HL-60/S4 (cell line): ENCODE results near the gene MT1E.
"Not testable (repeated sequence)": the region's sequence is repeated elsewhere in the genome, so short reads cannot be mapped to it uniquely, and the experiment has no call there.

ENCODE experiments used
- in situ Hi-C: fragments of 300-500 bp; cut with MboI; formaldehyde crosslinking; loops from 2 replicates; pipeline ENCODE4 v1.14.3; 2022; ENCODE audit warnings: low sequenced_read_pairs

The MT1E gene

DNA sequence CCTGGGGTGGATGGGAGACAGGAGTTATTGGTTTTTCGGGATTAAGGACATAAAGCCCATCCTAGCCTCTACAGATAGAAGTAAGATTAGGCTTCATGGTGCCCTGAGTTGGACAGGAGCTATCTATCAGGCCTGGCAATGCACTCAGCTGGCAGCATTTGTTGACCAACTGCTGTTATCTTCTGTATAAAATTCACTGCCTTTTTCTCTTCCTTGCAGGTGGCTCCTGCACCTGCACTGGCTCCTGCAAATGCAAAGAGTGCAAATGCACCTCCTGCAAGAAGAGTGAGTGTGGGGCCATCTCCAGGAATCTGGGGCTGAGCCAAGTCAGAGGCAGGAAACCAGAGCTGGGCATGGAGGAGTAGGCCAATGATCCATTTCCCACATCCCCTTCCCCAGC, 13.5 kb downstream of the MT1E start:
- in situ Hi-C loops: no loop called here

DNA sequence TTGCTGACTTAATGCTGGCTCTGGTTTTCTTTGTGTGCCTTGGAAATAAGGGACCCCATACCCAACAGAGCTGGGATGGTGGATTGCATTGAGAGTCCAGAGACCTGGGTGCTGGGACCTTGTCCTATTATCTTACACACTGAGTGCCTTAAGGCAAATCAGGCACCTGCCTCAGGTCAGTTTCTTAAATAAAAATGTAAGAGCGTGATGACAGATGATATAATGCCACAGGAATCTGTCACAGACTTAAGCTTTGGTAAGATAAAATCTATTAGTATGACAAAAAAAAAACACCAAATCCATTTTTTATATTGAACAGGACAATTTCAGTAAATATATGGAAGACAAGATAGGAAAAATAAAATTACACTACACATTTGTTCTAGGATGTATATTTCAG, 14.5 kb downstream of the MT1E start:
- in situ Hi-C loops: no loop called here

DNA sequence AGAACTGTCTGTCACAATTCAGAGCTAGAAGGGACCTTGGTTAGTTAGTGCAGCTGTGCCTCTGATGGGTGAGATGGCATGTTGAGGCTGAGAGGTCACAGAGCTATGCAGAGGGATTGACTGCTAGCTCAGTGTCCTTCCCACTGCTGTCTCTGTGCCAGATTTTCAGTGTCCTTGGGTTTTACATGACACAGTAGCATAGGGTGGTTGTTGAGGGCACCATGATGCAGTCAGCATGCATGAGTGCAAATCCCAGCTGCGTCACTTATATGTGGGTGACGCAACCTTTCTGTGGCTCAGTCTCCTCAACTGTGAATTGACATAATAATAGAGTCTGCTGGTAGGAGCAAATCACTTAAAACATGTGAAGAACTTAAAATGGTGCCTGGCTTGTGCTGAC, 15.6 kb downstream of the MT1E start:
- in situ Hi-C loops: no loop called here

DNA sequence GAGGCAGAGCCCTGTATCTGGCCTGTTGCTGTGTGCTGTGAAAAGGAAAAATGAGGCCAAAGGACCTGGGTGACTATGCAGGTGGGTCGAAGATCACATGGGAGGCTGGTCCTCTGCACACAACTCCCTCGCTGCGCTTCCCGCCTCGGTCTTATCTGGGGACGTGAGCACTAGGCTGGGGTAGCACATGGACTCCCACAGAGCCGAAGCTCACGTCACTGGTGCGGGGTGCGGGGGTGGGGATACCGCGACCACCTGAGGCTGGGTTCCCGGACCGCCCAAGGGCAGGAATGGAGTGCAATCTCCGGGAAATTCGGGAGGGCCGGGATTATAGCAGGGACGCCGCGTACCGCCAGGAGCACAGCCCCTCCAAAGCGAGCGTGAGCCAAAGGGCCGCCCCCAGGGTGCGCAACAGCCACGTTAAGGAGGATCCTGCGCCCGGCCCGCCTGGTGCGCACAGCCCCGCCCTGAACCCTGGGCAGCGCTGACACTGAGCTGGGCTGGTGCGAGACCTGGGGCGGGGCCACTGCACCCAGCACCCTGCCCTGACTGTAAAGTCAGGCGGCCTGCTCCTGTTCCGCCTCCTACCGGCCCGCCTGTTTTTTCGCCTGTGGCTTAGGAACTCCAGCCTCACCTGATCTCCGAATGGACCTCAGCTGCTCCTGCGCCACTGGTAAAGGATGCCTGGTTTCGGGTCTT, 17.6 kb downstream of the MT1E start:
- in situ Hi-C loops: no loop called here

DNA sequence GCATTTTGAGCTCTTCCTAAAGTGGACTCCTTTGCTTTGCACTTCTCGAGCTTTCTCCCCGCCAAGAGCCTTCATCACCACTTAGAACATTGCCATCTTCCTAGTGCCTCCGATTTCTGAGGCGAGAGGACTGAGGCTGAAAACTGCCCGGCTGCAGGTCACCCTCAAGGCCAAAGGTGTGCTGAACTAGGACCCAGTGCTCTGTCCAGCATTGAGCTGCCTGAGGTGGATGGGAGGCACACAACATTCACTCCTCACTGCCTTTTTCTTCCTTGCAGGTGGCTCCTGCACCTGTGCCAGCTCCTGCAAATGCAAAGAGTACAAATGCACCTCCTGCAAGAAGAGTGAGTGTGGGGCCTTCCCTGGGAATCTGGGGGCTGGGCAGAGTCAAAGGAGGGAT, 18.3 kb downstream of the MT1E start:
- in situ Hi-C loops: no loop called here

DNA sequence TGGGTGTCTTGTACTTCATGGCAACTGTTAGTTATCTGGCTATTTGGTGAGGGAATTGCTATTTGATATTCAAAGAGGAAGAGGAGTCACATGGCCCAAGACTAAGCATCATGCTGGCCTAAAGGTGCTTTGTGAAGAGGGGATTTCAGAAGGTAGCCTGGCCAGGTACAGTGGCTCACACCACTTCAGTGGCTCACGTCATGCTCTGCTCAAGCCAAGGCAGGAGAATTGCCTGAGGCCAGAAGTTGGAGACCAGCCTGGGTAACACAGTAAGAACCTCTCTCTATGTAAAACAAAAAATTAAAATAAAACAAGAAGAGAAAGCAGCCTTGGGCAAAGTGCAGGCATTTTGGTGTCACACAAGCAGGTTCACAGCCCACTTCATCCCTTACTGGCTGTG, 19.7 kb downstream of the MT1E start:
- in situ Hi-C loops: no loop called here

DNA sequence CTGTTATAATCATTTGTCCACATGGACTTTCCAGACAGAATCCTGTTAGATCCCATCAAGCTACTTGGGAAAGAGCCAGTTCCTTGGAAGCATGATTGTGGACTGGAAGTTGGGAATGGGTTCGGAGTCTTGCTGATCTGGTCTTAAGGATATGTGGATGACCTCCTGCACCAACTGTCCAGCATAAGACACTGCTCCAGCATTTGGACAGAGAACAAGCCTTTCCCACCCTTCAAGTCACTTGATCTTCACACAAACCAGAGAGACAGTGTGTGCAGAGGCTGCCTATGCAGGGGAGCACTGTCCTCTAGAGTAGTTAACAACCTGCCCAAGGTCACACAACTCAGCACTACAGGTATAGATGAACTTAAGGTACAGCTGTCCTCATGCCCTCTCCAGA, 20.3 kb downstream of the MT1E start:
- in situ Hi-C loops: no loop called here

DNA sequence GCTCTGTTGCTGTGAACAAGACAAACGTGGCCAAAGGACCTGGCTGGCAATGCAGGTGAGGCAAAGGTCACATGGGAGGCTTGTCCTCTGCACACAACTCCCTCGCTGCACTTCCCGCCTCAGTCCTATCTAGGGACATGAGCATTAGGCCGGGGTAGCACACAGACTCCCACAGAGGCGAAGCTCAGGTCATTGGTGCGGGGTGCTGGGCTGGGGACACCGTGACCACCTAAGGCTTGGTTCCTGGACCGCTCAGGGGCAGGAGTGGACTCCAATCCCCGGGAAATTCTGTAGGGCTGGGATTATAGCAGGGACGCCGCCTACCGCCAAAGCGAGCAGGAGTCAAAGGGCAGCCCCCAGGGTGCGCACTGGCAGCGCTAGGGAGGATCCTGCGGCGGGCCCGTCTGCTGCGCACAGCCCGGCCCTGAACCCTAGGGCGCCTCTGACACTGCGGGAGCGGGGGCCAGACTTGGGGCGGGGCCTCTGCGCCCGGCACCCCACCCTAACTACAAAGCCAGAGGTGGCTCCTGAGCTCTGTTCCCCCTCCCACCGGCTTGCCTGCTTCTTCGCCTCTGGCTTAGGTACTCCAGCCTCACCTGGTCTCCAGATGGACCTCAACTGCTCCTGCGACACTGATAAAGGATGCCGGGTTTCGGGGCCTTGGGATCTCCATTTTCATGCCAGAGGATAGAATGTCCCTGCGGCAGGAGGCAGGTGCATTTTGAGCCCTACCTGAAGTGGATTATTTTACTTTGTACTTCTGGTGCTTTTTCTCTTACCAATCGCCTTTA, 22.3 kb downstream of the MT1E start:
- in situ Hi-C loops: no loop called here

DNA sequence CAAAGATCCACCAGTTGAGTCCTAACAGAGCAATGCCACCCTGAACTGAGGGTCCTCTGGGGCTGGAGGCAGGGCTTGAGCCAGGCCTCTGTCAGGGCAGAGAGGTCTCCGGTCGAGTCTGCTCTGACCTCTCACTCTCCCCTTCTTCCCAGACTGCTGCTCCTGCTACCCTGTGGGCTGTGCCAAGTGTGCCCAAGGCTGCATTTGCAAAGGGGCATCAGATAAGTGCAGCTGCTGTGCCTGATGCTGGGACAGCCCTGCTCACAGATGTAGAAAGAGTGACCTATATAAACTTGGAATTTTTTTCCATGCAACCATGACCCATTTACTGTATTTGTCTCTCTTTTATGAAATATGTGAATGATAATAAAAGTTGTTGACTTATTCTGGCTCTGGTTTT, 23.7 kb downstream of the MT1E start:
- in situ Hi-C loops: no loop called here

DNA sequence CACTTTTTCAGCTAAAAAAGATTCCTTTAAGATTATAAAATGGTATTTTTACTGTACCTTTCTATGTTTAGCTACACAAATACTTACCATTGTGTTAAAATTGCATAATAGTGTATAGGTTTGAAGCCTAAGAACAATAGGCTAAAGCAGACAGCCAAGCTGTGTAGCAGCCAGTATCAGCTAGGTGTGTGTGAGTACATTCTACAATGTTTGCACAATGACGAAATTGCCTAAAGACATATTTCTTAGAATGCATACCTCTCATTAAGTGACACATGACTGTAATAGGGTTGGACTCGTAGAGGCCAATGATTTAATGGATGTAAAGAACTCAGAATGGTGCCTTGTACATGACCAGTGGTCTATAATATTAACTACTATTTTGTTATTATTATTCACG, 24.2 kb downstream of the MT1E start:
- in situ Hi-C loops: no loop called here

DNA sequence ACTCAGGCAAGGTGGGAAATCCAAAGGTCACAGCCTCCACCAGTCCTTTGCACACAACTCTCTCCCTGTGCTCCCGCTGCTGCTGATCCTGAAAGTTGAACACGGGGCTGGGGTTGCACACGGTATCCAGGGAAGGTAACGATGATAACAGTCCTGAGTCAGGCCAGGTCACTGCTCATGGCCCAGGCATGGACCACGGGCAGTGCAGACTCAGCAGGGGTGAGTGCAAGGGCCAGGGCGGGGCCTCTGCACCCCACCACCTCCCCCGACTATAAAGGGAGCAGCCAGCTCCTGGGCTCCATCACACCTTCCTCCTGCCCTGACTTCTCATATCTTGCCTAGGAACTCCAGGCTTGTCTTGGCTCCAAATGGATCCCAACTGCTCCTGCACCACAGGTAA, 26.0 kb downstream of the MT1E start, which contains the start of gene MT1B:
Gene MT1B (plus strand): TSS at position 301 of the 400 bp plus-strand sequence. CDS start 68 bp downstream, at position 369.
- in situ Hi-C loops: no loop called here

DNA sequence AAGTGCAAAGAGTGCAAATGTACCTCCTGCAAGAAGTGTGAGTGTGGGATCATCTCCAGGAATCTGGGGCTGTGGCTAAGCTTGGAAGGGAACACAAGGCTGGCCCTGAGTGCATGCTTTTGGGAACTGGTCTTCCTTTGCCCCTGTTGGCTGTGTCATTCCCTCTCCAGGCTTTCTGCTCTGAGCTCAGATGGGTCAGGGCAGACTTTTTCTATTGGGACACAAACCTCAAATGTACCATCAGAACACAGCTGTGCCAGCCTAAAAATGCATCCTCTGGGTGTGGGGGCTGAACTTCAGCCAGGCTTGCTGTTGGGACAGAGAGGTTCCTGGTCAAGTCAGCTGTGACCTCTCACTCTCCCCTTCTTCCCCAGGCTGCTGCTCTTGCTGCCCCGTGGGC, 27.0 kb downstream of the MT1E start:
- in situ Hi-C loops: no loop called here

DNA sequence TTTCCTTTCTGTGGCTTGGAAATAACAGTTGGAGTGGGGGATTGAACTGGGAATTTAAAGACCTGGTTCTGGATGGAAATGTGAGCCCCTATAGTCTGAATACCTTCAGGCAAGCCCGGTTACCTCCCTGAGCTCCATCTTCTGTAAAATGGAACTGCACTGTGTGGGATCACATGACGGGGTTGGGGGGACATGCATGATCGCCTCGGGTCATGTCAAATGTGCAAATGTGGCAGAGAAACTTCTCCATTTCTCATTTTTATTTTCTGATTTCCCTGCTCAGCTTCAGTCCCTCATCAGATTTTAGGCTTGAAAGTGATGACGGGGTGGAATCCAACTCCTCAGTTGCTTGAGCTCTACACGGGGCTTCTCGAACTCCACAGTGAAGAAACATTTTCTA, 27.6 kb downstream of the MT1E start:
- in situ Hi-C loops: no loop called here

DNA sequence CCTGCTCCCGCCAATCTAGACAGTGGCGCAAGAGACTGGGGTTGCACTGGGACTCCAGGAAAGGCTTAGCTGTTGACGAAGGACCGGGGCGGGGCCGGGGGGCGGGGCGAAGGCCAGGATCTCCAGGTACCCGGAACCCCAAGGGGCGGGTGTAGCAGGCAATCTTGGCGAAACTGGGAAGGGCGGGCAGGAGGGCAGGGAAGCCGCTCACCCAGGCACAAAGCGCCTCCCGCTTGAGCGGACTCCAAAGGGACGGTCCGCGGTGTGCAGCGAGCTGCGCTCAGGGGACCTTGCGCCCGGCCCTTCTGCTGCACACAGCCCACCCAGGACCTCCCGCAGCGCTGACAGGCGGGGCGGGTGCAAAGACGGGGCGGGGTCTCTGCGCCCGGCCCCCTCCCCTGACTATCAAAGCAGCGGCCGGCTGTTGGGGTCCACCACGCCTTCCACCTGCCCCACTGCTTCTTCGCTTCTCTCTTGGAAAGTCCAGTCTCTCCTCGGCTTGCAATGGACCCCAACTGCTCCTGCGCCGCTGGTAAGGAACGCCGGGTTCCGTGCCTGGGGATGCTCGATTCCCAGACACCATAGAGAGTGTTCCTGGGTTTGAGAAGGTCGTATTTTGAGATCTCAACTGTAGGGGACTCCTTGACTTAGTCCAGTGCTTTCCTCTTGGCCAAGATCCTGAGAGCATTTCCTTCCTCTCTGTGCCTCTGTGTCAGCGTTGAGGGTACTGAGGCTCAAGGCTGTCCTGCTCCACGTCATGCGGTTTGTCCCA, 32.2 kb downstream of the MT1E start, which contains the start of gene MT1F:
Gene MT1F (plus strand): TSS at position 405 of the 772 bp plus-strand sequence. CDS start 100 bp downstream, at position 505.
- in situ Hi-C loops: no loop called here

DNA sequence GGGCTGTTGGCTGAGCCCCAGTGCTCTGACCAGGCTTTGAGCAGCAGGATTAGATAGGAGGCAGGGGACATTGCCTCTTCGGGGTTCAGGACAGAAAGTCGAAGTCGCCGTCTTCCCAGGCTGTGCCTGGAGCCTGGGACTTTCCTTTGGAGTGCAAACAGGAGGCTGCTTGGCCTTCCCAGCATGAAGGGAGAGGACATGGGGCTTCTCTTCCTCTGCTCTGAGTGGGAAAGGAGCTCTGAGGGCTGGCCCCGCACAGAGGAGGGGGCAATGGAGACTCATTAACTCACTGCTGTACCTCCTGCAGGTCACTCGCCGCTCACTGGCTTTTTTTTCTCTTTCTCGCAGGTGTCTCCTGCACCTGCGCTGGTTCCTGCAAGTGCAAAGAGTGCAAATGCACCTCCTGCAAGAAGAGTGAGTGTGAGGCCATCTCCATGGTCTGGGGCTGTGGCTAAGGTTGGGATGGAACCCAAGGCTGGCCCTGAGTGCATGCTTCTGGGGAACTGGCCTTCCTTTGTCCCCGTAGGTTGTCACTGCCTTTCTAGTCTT, 32.8 kb downstream of the MT1E start:
- in situ Hi-C loops: no loop called here

DNA sequence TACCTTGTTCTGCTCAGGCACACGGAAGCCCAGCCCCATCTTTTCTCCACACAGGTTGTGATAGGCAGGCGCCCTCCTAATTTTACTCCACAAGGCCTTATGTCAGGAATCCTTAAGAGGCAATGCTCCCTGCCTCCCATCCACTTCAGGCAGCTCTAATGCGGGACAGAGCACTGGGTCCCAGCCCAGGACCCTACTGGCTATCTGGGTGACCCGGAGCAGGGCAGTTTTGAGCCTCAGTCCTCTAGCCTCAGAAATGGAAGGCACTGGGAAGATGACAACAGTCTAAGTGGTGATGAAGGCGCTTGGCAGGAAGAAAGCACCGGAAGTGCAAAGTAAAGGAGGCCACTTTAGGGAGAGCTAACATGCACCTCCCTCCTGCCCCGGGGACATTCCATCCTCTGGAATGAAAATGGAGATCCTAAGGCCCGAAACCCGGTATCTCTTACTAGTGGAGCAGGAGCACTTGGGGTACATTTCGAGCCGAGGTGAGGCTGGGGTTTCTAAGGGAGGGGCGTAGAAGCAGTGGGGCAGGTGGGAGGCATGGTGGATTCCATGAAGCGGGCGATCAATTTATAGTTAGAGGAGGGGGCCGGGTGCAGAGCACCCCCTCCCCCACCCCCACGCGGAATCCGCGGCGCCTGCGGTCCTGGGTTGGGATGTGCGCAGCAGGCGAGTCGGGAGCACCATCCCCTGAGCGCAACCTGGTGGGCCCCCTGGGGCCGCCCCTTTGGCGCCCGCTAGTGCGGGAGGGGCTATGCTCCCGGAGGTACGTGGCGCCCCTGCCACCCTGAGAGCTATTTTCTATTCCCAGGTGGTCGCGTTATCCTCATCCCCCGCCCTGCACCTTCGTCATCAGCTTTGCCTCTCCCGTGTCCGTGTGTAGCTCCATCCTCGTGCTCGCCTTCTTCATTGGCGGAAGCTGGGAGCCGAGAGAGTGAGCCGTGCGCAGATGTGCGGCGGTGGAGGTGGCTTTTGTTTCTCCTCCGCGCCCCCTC, 37.1 kb downstream of the MT1E start:
- in situ Hi-C loops: no loop called here

DNA sequence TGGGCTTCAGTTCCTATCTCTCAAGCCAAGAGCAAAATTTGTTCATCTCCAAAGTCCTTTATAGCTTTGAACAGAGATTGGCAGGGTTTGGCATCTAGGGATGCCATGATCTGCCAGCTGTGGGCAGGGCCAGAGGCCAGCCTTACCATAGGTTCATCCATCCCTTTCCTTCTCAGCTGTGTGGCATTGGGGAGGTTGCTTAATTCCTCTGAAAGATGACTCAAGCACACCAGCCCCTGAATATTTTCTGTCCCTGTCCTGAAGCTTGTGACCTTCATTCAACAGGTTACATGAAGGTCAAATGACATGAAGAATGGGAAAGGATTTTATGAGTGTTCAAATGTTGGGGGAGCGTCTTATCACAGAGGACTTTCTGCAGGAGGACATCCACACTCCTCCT, 38.9 kb downstream of the MT1E start:
- in situ Hi-C loops: no loop called here

DNA sequence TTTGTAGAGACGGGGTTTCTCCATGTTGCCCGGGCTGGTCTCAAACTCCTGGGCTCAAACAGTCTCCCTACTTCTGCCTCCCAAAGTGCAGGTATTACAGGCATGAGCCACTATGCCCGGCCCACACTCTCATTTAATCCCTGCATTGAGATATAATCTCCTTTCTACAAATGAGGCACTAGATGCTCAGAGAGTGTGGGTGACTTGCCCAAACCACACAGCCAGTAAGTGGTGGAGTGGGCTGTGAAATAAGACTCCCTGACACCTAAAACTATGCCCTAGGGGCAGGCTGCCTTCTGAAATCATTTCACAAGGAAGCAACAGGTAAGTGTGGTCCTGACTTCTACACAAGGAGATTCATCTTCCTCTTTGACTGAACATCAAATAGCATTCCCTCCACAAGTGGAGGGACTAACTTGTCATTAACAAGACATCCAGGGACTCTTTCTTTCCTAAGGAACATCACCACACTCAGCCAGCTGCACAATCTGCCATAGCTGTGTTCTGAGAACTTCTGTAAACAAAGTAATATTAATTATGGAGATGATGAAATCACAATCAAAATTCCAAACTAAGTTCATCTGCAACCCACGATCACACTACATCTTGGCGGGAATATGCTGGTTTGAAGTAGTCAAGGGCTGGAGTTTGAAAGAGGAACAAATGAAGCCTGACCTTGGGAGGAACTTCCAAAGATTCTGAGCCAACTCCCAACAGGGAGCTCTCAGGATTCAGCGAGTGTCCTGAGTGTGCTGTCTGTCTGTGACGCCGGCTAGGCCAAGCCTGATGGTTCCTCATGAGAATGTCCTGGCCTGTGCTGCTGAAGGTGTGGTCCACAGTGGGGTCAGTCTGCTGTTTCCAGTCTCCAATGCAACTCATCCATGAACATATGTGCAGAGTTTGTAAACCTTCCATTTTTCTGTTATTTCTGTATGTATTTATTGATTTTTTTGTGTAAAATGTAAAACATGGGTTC, 40.0 kb downstream of the MT1E start:
- in situ Hi-C loops: not testable (repeated sequence)
